Lung microvascular endothelial cell (primary cell): ENCODE measurements around the gene COL11A1. TPM values are rescaled to one million over a fixed set of nuclear protein-coding genes. Genes with fewer than 3 reads are reported as not detected.
"Not testable (repeated sequence)": the region's sequence is repeated elsewhere in the genome, so short reads cannot be mapped to it uniquely, and the experiment has no call there.

Experiments used
- DNase-seq, 2 donors: peaks; one replicate each; pipeline versions ENCODE4 v3.0.0 to v3.0.0-alpha.2; 2010; ENCODE audit warnings: low read depth in 2 of 2
- total RNA-seq: library from RNA; depleted of rRNA; stranded (reverse); fragments of >200 nt; gene quantifications from 2 replicates; pipeline ENCODE4 v1.2.1, GENCODE V29; 2014

COL11A1 gene
- not detected in 2 replicates for total RNA-seq

DNA sequence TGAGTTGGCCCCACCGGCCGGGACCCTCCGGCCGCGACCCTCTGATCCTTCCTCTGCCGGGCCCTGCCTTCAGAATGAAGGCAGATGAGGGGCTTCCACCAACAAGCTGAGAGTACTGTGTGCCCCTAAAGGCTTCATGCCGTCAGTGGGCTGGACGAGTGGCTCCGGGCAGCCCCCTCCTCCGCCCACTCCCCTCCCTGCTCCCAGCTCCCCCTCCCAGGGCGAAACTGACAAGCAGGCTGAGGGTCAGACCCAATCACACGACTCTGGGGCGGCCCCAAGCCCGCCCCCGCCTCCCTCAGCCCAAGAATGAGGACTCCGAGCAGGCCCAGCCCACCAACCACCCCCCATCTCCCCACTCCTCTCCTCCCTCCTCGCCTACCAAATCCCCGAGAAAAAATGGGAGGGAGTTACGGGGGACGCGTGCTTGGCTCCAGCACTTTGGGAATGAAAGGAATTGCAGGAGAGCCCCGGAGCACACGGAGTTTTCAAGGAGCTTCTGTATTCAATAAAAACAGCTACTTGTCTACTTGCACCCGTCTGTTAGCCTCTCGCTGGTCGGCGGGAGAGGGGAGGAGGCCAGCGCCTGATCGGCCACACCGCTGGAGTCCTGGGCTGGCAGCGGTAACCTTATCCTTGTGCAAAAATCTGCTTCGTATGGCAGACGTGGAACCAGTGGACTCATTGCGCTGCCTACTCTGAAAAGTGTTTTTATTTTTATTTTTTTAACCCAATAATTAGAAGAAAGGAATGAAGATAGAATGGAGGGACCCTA, at the start of gene COL11A1:
Gene COL11A1 (minus strand): TSS at position 147 of the 775 bp plus-strand sequence. CDS start 344 bp downstream, outside the sequence.
- DNase-seq = no peak

DNA sequence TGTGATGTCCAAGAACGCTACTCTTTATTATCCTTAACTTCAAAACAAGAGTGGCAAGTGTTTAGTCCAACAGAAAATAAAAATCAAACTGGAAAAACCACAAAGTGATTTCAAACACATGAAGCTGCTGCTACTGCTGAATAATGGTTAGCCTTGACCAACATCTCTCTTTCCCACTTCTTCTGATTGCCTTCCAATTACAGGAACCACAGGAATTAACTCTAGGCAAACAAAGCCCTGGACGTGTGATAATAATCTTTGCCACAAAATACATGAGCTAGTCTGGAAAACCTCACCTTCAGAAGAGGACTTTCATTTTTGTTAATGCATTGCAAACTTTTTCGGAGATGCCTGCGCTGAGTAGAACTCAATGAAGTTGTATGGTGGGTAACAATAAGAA, 48.6 kb upstream of the COL11A1 start:
- DNase-seq = no peak

DNA sequence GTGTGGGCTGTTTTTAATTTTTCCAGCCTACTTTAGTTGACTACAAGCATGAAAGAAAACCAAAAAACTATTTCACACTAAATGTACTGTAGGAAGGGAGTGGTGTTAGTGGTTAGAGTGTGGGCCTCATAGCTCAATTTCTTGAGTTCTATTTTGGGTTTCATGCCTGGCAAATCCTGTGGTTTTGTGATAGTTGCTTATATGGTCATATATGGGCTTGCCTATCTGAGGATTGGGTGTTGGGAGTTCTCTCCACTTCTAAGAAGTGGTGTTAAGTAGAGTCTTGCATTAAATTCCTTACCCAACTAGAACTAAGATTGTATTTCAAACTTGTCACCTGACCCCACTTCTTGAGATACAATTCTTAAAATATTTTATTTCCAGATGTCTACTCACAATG, 37.8 kb upstream of the COL11A1 start:
- DNase-seq = no peak

DNA sequence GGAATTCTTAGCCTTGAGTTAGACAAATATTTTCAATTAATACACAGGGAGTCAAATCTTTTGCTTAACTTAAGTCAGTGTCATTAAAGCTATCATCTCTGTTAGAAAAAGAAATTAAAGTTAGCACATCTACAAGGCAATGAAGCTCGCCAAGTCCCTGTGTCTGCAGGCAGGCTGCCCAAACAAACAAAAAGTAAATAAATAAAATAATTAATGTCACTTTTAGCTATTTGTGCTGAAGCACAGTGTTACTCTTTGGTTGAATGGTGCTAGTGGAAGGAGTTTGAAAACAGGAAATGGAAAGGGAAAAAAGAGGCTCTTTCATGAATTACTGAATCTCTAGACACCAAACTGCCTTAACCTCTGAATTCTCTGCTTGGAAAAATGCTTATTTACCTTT, 37.1 kb upstream of the COL11A1 start:
- DNase-seq = no peak

DNA sequence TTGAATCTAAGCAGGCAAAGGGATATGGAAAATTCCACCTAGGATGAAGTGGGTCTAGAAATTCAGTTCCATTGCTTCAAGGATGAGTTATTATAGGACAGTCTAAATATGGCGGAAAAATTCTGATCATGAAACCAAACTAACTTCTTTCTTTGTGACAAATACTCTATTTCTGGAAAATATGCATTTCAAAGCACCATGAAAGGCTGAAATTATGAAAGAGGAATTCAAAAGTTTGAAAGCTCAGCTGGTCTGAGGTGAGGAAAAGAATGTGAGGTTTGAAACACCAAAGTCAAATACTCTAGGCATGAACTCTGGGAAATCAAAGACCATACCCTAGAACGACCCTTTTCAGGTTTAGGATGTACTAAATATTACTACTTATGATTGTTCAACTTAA, 36.4 kb upstream of the COL11A1 start:
- no peak for DNase-seq

DNA sequence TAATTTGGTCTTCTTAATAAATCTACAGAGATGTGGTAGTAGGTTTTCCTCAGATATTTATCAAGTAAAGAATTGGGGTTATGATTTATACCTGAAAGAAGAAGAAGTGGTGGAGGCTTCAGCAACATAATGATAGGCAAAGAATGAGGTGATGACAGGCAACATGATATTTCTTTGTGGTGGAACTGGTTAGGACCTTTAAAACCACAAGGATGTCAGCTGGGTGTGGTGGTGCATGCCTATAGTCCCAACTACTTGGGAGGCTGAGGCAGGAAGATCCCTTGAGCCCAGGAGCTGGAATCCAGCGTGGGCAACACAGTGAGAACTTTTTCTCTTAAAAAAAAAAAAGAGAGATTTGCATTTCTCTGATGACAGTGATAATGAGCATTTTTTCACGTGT, 34.1 kb upstream of the COL11A1 start:
- DNase-seq = no peak

DNA sequence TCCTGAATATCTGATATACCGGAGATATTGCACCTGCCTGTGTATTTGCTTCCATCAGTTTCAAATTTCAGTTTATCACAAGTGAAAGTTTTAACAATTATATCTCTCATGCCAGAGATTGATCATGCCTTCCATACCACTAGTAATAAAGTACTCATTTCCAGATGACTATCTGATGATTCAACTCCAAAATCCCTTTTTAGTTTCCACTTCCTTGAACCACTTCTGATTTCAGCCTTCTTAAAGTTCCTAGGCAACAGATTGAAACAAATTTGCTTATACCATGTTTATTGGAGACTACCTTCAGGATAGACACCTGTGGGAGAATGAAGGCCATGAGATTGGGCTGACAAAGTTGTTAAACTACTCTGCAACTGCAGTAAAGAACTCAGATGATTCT, 21.5 kb upstream of the COL11A1 start:
- no peak for DNase-seq

DNA sequence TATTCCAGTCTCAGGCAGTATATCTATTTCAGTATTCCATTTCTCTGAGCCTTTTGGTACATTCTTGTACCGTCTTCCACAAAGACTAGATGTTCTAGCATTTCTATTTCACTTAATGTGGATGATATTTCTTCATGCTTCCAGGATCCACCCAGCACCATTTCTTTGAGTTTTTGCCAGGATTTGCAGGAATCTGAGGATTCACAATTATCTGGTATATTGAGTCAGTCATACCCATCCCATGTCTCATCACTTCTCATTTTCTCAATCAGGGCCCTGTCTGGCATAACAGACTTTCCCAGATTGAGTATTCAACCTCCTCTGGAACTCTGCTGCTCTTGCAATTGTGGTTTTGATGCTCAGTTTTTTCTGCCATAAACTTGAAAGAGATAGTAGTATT, 20.9 kb upstream of the COL11A1 start:
- no peak for DNase-seq

DNA sequence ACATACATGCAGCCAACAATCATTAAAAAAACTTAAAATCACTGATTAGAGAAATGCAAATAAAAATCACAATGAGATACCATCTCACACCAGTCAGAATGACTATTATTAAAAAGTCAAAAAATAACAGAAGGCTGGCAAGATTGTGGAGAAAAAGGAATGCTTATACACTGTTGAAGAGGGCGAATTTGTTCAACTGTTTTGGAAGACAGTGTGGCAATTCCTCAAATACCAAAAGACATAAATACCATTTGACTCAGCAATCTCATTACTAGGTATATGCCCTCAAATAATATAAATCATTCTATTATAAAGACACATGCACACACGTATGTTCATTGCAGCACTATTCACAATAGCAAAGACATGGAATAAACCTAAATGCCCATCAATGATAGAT, 19.9 kb upstream of the COL11A1 start:
- not testable (repeated sequence) for DNase-seq

DNA sequence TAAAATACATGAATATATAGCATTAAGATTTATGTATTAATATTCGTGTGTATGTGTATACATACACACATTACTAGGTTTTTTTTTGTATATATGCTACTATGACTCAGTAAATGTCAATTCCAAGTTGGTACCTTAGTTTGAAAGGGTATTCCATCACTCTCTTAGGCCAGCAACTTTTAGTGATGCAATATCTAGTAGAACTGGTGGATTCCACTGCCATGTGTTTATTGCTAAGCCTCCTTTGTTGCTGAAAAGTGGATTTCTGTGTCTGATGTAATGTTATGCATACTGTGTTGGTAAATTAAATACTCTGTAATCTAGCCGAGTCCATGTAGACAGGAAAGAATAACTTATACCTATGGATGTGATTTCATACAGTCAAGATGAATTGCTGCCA, 16.9 kb upstream of the COL11A1 start:
- no peak for DNase-seq

DNA sequence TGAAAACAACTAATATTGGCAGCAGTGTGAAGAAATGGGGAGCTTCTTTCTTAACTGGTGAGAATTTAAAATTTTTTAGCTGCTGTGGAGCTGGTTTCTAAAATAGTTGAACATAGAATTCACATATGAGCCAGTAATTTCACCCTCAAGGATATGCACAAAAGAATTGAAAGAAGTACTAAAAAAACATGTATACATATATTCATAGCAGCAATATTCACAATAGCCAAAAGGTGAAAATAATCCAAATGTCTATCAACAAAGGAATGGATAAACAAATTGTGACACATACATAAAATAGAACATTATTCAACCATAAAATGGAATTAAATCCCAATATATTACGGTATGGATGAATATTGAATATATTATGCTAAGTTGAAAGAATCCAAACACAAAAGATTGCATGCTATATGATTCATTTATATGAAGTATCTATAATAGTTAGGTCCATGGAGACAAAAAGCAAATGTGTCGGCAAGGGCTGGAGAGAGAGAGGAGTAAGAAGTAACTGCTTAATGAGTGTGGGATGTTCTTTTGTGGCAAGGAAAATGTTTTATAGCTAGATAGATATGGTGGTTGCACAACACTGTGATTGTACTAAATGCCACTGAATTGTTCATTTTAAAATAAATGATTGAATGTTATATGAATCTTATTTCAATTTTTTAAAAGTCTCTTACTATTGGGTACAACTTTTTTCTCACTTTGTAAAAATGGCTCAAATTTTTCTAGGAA, 14.8 kb upstream of the COL11A1 start:
- DNase-seq = no peak

DNA sequence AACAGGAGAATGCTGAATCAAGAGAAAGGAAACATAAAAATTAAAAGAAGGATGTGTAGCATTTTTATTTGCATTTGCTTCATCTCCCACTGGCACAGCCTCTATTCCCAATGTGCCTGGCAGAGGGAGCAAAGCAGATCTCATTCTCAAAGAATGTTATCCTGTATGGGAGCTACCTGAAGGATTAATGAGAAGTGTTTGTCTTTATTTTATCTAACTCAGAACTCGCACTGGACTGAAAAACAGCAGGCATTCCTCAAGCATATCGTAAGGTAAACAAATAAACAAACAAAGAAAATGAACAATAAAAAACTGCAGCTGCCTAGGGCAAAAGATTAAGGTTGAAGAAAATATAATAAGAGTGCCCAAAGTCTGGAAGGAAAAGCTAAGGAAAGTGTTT, 12.7 kb upstream of the COL11A1 start:
- DNase-seq = no peak

DNA sequence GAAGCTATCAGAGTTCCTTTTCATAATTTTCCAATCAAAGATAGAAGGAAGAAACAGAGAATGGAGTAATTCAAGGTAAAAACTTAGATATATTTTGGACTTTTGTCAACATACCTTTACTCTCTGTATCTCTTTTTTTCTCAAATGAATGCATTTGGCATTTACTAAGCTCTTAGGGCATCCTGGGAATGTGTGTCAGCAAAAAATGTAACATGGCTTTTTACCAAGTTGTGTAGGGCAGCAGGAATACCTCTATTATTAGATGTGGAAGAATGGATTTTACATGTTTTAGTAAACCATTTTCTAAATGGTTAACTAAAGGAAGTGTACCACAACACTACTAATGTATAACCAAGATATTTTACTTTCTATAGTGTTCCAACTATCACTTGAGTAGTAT, 4.2 kb upstream of the COL11A1 start:
- no peak for DNase-seq

DNA sequence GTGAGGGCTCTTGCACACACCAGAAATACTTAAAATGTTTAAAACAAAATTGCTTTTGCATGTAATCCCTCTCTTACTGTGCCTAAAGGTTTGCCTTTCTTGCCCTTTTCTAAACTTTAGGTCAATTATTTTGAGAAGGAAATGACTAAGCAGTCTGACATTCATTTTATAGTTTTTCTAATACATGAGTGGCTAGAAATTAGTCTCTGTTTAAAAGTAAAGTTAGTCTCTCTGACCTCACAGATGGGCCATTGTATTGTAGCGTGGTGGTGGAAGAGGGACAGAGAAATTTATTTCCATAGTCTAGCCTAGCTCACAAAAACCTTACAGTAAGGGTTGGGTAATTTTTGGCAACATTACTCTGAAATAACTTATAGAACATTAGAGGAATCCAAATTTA, 3.6 kb upstream of the COL11A1 start:
- no peak for DNase-seq

DNA sequence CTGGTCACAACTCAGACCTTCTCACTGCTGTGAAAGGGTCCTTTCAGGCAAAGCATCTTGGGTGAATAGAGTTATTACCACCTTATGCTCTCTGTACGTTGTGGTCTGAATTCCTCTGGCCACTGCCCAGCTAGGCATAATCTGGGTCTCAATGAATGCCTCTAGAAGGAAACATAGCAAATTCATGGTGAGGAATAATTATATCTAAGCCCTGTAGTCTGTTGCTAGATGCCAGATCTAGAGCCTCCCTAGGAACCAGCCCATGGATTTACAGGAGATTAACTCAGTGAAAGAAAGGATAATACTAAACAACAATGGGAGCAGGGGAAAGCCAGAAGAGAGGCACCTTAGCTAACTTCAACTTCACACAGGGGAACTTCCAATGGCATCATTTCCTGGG, 2.4 kb upstream of the COL11A1 start:
- no peak for DNase-seq

DNA sequence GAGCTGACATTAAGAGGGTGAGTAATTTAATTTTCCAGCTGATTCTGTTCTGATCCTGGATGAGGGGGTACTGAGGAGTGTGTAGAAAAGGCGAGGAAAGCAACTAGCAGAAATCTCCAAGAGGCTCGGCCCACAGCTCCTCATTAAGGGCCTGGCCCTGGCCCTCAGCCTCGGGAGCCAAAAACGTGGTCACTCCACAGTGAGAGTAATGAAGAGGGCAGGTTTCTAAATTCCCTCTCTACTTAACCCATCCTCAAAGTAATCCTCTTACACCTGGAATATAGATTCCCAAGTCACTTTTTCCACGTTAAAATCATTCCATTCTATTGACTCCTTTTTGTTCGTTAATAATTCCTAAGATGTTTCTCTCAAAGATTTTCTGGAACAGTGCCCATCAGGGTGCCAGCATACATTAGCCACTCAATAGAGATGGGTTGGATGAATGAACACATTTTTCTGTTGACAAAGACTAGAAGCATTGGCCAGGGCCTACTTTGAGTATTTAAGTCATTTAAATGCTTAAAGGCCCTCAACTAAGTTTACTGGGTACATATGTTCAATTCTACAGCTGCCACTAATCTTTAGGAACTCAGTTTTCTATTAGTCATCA, 1.1 kb upstream of the COL11A1 start:
- no peak for DNase-seq

DNA sequence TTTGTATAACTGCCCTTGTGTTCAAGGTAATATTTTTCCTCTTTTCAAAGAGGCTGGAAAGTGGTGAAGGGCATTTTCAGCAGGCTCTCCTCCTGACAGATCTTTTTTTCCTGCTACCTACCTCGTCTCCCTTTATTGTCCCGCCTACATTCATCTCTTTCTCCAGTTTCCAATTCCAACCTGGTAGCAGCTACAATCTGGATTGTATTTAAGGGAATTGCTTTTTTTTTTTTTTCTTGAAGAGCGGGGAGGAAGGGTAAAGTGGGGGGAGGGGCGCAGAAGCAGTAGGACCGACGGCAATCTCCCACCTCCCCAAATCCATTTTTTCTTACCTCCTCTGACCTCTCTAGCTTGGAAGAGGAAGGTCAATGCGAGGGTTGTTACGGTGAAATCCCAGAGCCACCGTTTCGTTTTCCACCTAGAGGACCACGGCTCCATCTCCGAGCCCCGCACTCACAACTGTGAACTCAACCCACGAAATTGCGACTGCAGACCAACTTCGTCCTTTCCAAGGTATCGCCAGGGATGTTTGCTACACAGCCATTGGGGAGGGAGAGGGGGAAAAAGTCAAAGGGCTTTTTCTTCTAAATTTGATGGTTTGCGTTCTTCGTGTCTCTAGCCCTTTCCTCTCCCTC, 464 bp downstream of the COL11A1 start:
- DNase-seq = no peak

DNA sequence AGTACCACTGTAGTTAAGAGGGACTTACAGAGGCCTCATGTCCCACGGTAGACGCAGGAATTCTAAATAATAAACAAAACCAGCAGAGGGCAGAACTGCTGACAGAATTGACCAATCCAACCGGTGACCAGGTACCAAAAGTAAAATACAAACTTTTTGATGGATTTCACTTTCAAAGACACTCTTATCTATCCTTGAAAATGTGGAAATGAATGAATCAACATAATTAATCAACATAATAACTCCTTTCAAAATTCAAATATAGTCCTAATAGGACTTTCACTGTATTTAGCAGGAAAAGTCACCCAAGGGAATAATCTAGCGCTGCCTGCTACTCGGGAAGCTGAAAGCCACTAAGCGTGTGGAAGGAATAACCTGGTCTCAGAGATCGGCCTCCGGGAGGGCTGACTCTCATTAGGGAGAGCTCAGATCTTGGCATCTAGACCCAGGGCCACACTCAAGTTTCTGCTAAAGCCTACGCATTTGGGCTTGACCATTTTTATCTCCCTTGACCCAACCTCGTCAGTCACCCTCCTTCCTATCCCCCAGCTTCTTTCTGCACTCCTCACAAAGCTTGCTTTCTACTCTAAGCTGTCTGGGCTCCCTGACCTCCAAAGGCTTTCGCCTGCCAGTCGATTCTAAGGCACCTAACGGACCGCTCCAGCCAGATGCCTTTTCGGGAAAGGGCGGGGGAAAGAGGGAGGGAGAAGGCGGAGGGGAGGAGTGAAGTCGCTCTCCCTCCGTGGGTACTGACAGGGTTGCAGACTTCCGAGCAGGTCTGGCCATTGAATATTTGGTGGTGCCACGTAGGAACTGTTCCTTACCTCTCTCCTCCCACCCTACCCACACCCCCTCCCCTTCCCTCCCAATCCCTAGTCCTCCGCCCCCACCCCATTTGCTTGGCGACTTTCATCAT, 1.6 kb downstream of the COL11A1 start:
- DNase-seq = peak; percentile 33 to 60

DNA sequence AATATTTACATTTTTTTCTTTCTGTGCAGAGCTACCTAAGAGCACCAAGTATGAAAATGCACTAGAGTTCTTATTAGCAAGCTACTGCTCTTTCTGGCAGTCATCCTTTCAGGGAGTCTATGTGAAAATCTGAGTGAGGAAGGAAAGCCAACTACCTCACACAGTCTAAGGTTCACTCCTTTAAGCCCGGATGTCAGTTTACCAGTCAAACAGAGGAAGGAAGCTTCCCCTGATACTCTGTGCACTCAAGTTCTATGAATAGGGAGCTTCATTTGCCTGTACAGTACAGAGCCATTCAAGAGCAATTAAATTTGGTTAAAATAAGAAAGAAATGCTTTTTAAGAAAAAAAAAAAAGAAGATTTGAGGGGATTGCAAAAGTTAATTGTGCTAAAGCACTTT, 6.9 kb downstream of the COL11A1 start:
- DNase-seq = no peak

DNA sequence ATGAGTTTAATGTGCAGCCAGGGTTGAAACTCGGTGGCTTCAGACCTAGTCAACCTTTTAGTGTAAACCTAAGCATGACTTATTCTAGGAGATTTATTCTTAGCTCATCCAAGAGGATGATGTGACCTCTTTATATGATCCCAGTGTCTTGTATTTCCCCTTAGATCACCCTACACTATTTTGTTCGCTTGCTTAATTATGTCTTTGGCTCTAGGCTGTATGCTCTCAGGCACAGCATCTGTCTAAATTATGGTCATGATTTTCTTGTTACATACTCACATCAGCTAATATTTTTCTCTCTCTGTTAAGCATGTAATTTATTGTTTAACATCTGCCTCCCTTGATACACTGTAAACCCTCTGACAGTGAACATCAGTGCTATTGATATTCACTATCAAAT, 19.1 kb downstream of the COL11A1 start:
- no peak for DNase-seq

DNA sequence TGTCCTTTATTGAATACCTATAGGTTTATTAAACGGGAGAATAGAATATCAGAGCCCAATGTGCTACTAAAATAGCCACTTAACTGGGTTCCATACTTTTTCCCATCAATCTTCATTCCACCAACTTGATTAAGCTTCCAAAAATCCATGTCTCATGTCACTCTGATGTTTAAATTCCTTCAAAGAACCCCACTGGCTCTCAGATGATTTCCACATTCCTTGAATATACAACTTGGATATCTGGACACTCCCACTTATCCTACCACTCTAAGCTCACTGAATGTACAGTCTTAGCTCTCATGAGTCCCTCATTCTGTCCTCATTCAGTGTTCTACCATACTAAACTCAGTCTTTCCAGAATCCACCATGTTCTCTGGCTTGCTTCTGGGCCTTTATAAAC, 21.1 kb downstream of the COL11A1 start:
- DNase-seq = no peak
